Colon (tissue), 2 donors: ENCODE data around the gene SNRNP40.
"Not testable (repeated sequence)": the region's sequence is repeated elsewhere in the genome, so short reads cannot be mapped to it uniquely, and the experiment has no call there.

Experiments
- FAIRE-seq: peaks from 2 replicates; lab custom pipeline; 2012; peaks lifted over from hg19 to GRCh38; lab: Jason Lieb, UNC
- donor health status: control.
- donor health status: control.

Gene SNRNP40

GRCh38 chr1:31282426-31282825 lies 14.2 kb downstream of the SNRNP40 start:
- not testable (repeated sequence) for FAIRE-seq

GRCh38 chr1:31273619-31274018 lies 23.0 kb downstream of the SNRNP40 start:
- no peak for FAIRE-seq

DNA sequence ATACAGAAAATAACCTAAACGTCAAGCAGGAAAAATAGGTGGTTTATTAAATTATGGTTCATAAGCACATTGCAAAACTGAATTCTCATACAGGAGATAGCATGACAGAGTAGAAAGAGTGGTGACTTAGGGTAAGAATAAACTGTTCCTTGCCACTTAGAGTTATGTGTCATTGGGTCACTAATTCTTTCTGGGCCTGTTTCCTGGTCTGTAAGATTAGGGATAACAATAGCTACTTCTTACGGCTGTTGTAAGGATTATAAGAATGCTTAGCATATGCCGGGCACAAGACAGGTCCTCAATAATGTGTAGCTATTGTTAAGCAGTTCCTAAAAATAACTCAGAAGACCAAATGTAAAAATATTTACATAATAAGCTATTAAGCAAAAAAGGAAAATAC lies 24.2 kb downstream of the SNRNP40 start:
- no peak for FAIRE-seq

DNA sequence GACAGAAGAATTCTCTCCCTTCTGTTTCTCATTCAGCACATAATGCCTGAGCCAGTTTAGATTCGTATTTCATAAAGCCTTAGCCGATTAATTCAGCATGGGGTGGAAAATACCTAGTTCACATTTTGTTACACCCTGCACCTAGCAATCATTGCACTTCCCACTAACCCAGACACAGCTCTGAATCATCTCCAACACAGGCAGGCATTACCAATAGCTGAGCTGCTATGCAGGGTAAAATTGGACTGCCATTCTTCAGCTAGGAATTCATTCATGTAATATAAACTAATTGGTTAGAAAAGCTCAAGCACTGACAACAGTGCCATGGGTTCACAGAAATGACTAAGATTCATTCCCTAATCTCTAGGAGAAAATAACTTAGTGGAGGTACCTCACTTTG lies 30.0 kb downstream of the SNRNP40 start:
- no peak for FAIRE-seq

DNA sequence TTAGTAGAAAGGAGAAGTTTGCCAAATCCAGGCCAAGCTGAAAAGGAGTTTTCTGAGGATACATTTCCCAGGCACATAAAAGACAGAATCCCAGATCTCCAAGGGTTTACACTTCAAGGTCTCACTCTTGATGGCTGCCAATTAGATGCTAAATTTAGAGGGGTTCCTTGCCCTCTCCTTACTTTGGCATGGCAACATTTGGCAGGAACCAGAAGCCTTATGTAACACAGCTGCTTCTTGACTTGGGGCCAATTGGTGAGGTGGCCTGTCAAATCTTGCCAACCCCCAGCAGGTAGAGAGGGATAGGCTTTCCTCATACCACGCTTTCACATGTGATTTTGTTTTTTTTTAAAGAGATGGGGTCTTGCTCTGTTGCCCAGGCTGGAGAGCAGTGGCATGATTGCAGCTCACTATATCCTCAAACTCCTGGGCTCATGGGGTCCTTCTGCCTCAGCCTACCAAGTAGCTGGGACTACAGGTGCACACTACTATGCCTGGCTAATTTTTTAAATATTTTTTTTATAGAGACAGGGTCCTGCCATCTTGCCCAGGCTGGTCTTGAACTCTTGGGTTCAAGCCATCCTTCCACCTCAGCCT lies 31.7 kb downstream of the SNRNP40 start:
- no peak for FAIRE-seq

DNA sequence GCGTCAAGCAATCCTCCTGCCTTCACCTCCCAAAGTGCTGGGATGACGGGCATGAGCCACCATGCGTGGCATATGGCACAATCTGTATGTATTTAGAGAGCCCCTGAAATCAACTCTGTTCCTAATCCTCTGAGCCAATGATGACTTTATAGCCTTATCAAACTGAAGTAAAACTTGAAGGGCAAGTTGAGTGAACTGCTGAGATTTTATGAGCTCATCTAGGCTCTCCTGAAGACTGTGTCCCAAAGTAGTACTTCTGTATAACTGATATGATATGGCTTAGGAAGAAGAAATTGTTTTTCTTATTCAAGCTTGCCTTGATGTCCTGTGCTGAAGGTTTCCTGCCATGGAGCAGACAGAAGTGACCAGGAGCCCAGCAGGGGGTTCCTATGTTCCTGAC lies 33.2 kb downstream of the SNRNP40 start:
- FAIRE-seq = no peak

DNA sequence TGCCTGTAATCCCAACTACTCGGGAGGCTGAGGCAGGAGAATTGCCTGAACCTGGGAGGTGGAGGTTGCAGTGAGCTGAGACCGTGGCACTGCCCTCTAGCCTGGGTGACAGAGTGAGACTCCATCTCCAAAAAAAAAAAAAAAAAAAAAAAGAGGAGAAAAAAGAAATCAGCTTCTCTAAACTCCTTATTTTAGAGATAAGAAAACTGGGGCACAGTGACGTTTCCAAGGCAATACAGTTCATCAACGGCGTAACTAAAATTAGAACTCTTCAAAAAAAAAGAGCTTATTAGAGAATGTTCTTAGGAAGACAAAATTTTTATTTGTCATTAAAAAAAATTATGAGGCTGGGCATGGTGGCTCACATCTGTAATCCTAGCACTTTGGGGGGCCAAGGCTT lies 34.2 kb downstream of the SNRNP40 start:
- not testable (repeated sequence) for FAIRE-seq

- no peak for FAIRE-seq
These were observed 34.7 kb downstream of the SNRNP40 start for GRCh38 chr1:31261916-31262315.

GRCh38 chr1:31259746-31260145 lies 36.8 kb downstream of the SNRNP40 start:
- FAIRE-seq = no peak

DNA sequence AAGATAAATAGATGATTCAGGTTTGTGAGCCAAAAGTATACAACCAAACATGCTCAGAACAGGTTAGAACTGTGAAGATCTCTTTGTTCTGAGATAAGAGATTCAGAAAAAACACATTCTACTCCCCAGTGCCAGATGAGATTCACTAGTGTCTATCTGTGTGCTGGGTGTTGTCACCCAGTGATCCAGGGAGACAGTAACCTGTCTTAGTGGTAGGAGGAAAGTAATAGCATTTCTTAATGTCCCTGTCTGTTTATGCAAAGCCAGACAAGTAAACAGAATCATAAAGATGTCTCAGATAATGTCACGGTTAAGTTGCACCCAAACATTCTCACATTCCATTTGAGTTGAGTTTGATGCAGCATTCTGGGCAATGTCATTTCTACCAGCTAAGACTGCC lies 38.0 kb downstream of the SNRNP40 start:
- no peak for FAIRE-seq

DNA sequence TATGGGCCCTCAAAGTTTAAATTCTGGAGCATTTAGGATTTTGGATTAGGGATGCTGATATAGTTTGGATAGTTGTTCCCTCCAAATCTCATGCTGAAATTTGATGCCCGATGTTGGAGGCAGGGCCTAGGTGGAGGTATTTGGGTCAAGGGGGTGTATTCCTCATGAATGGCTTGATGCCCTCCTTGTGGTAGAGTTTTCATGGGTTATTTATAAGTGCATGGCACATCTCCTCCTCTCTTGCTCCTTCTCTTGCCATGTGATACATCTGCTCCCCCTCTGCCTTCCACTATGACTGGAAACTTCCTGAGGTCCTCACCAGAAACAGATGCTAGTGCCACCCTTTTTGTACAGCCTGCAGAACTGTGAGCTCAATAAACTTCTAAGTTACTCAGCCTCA lies 39.4 kb downstream of the SNRNP40 start:
- FAIRE-seq = no peak

- FAIRE-seq = no peak
These were observed 46.7 kb downstream of the SNRNP40 start for GRCh38 chr1:31249854-31250253.

DNA sequence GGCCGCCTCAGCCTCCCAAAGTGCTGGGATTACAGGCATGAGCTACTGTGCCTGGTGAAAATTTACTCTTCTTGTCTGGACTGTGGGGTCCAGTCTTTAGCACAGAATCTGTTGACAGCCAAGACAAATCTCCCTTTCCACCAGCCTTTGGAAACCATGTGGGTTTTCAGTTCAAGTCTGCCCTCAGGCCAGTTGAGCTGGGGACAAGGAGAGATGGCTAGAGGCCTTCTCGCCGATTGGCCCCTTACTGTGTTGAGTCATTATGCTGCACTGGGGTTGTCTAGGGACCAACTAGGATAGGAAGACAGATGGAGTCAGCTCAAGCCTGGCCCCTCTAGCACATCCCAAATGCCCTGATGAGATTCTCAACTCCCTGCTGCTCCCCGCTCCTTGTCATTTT lies 48.3 kb downstream of the SNRNP40 start:
- no peak for FAIRE-seq

- no peak for FAIRE-seq
These were observed 52.3 kb downstream of the SNRNP40 start for GRCh38 chr1:31244326-31244725.

GRCh38 chr1:31243501-31244286 lies 52.9 kb downstream of the SNRNP40 start:
- no peak for FAIRE-seq

DNA sequence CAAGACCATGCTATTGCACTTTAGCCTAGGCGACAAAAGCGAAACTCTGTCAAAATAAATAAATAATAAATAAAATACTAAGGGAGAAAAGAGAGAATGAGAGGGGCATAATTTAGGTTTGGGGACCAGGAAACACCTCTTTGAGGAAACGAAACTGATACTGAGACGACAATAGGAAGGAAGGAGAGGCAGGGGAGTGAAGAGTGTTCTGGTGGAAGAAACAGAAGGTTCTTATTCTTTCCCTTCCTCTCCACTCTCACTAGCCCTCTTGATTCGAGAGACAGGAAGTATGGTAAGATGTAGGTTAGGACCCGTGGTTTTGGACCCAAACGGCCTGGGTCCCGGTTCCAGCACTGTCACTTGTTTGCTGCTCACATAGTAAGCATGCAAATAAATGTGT lies 55.3 kb downstream of the SNRNP40 start:
- no peak for FAIRE-seq

GRCh38 chr1:31239653-31240241 lies 56.8 kb downstream of the SNRNP40 start, which contains the start of gene NKAIN1:
TSS of gene NKAIN1 (minus strand) at chr1:31239887. CDS start at chr1:31239547, 340 bp downstream.
- FAIRE-seq = no peak

DNA sequence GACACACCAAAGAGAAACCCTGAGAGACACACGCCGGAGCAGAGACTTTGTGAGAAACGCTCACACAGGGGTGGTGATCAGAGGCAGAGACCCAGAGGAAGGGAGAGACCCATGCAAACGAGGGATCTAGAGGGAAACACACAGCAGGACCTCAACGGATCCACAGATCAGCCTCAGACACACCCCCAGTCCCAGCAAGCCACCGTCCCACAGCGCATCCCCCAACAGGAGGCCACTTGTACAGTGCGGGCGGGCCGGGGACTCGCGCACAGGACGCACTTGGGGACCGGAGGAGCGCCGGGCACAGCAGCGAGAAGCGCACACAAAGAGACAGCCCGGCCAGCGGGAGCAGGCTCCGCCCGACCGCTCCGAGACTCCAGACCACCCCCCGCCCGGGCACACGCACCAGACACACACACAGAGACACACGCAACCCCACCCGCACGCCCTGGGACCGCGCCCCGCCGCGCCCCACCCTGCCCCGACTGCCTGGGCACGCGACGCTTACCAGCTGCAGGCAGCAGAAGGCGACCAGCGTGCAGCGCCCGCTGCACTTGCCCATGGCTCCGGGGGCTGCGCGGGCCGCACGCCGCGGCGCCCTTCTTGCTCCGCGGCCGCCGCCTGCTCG lies 57.5 kb downstream of the SNRNP40 start:
- no peak for FAIRE-seq

GRCh38 chr1:31238612-31238985 lies 58.0 kb downstream of the SNRNP40 start:
- FAIRE-seq = no peak

- FAIRE-seq = no peak
These were observed 61.7 kb downstream of the SNRNP40 start for GRCh38 chr1:31234870-31235269.

DNA sequence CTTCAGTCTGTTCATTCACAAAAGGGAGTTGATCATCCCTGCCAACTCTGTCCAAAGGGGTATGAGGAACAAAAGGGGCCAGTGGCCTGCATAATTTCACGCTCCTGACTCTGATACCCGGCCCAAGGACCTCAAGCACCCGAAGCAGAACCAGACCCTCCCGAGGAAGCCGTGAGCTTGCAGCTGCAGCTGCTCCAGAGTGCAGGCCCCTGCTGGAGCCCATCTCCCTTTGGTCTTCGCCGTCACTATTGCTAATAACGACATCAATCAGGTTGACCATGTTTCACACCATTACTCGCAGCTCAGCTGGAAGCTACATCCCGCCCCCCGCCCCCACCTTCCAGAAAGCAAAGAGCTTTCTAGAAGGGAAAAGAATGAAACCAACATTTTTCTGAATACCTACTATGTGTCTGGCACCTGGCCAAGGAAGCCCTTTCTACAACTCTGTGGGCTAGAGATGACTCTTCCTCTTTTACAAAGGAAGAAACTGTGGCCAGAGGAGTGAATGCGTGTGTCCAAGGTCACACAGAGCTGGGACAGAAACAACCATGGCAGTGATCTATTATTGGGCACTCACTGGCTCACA lies 62.4 kb downstream of the SNRNP40 start:
- no peak for FAIRE-seq

DNA sequence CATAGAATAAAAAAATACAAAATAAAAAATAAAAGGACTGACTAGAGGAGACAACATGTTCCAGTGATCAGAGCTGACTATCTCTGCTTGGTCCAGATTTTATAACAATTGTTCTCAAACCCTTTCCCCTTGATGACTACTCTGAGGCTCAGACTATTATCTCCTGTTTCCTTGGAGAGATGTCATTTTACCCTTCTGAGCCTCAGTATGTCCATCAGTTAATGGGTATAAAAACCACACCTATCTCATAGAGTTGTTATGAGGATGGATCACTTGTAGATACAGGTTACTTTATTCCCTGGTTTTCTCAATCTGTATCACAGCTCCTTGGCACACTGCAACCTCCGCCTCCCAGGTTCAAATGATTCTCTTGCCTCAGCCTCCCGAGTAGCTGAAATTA lies 63.9 kb downstream of the SNRNP40 start:
- FAIRE-seq = no peak

GRCh38 chr1:31231802-31232201 lies 64.8 kb downstream of the SNRNP40 start:
- FAIRE-seq = no peak
